HepG2 (cell line): ENCODE results near the gene ANKRD31.

Experiments
- GABPA ChIP-seq, 2 experiments: IDR thresholded peaks; 2 replicates each; pipeline ENCODE4 v1.6.1; 2011 to 2016; ENCODE audit warnings: low read depth in 2 of 2, low read length in 1 of 2, missing biosample characterization in 1 of 2, missing genetic modification characterization in 1 of 2
- ISL2 ChIP-seq: sonication (generic); formaldehyde crosslinking; IDR thresholded peaks from 2 replicates; pipeline ENCODE4 v1.5.0; 2020; ENCODE audit warnings: missing genetic modification reagents
- KLF15 ChIP-seq: sonication (generic); formaldehyde crosslinking; IDR thresholded peaks from 2 replicates; pipeline ENCODE4 v1.8.1; 2023; ENCODE audit warnings: borderline replicate concordance, mild to moderate bottlenecking, inconsistent platforms, missing genetic modification reagents, mixed read lengths
- ZFX ChIP-seq: sonication (generic); formaldehyde crosslinking; IDR thresholded peaks from 2 replicates; pipeline ENCODE4 v1.4.0; 2020; ENCODE audit warnings: mild to moderate bottlenecking, low read depth, missing genetic modification reagents, moderate library complexity
- ZNF263 ChIP-seq: sonication (generic); formaldehyde crosslinking; IDR thresholded peaks from 2 replicates; pipeline ENCODE4 v1.4.0; 2020; ENCODE audit warnings: missing genetic modification reagents

- TF ChIP-seq ZFX (CRISPR knock-in tag) (no peak), ISL2 (CRISPR knock-in tag) (no peak), ZNF263 (CRISPR knock-in tag) (no peak), GABPA (IDR thresholded peaks at IDR 0.05; ENCODE audit: low read depth, low read length) (no peak), GABPA (CRISPR knock-in tag; IDR thresholded peaks at IDR 0.05; ENCODE audit: low read depth) (no peak), KLF15 (CRISPR knock-in tag) (no peak)
Observed at GRCh38 chr5:75072061-75072460, 164.6 kb downstream of the ANKRD31 start.
